HG03039 (cell line): ENCODE measurements around the gene PIGQ.

Experiments used
- ATAC-seq: cut with Tn5 transposase; IDR thresholded peaks from one replicate; pipeline ENCODE4 v1.9.1; 2021; ENCODE audit warnings: mild to moderate bottlenecking, moderate library complexity; ENCODE audit not compliant: unreplicated experiment

The PIGQ gene

GRCh38 chr16:598823-599739 lies 29.3 kb downstream of the PIGQ start:
- no peak for ATAC-seq

DNA sequence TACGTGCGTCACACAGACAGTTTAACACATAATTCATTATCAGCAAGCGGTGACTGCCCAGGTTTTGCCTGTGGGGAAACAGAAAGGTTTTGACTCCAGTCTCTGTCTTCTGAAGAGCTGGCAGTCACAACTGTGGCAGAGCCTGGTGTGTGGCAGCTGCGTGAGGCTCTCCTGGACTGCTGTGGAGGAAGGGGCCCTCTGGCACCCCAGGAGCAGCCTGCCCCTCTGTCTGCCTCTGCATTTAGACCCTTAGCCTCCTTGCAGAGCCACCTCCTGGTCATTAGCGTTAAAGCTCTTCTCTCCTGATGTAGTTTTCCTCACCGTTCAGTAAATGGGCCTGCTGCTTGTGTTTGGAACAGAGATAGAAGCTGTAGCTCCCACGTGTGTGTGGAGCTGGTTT lies 31.0 kb downstream of the PIGQ start:
- ATAC-seq, result no peak

DNA sequence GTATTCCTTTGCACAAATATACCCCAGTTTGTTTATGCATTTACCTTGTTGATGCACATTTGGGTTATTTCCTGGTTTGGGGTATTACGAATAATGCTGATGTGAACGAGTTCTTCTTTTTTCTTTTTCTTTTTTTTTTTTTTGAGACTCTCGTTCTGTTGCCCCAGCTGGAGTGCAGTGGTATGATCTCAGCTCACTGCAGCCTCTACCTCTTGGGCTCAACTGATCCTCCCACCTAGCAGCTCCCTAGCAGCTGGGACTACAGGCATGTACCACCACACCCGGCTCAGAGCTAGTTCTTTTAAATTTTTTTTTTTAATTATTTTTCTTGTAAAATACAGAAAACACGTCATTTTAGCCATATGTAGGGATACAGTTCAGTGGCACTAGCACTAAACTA lies 34.2 kb downstream of the PIGQ start:
- no peak for ATAC-seq

DNA sequence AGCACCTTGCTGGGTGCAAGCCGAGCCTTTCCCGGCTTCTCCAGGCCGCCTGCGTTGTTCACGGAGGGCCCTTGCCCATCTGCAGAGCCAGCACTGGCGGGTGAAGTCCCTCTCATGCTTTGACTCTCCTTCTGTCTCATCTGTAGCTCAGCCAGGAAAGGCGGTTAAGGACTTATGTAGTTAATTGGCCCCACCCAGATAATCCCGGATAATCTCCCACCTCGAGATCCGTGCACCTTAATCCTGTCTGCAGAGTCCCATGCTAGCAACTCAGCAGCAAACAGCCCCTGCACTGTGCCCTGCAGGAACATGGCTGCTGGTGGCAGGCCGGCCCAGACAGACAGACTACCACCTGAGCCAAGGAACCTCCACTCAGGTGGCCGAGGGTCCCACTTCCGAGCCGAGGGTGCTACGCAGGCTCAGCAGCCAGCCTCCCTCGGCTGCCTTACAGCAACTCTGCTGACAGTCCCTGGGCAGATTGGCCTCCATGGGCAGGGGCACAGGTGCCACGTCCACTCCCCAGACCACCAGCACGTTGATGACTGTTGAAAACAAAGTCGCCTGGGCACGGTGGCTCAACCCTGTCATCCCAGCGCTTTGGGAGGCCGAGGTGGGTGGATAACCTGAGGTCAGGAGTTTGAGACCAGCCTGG lies 37.0 kb downstream of the PIGQ start:
- no peak for ATAC-seq

DNA sequence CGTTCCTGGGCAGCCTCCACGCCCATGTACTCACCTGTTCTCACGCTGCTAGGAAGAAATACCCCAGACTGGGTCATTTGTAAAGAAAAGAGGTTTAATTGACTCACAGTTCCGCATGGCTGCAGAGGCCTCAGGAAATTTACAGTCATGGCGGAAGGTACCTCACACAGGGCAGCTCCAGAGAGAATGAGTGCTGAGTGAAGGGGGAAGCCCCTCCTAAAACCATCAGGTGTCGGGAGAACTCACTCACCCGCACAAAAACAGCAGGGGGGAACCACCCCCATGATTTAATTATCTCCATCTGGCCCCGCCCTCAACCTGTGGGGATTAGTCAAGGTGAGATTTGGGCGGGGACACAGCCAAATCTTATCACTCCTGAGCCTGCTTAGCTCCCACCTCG lies 38.3 kb downstream of the PIGQ start:
- no peak for ATAC-seq

GRCh38 chr16:609316-609715 lies 39.5 kb downstream of the PIGQ start:
- no peak for ATAC-seq

DNA sequence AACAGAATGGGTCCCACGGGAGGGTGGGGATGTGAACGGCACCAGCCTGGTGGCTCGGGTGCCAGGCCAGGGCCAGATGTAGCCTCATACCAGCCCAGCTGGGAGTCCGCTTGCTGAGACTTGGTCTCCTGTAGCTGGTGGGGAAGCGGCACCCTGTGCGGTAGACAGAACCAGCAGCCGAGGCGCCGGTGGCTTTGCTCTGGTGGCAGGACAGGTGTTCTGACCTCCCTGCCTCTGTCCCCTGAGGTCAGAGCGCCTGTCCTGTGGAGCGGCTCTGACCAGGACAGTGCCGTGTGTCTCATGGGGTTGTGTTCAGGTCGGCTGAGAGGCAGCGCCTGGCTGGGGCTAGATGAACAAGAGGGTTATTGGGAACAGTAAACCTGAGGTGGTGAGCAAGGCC lies 40.2 kb downstream of the PIGQ start:
- no peak for ATAC-seq

- no peak for ATAC-seq
These were observed 41.0 kb downstream of the PIGQ start for GRCh38 chr16:610513-611381.

DNA sequence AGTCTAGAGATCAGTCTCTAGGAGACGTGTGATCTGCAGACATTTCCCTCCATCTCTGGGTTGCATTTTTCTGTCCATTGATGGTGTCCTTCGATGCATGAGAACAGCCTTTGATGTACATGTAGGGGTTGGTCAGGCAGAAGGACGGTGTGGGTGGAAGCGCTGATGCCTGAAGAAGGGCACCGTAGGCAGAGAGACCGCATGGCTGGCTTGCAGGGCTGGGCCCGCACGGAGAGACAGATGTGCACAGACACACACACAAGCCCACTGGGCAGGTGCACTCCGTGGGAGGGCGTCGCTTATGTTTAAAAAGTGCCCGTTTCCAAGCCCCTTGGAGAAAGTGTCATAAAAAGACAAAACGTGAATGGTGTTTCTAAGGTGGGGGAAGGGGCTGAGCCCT lies 45.4 kb downstream of the PIGQ start:
- ATAC-seq, result no peak

GRCh38 chr16:616733-617586 lies 47.2 kb downstream of the PIGQ start:
- ATAC-seq, result no peak

DNA sequence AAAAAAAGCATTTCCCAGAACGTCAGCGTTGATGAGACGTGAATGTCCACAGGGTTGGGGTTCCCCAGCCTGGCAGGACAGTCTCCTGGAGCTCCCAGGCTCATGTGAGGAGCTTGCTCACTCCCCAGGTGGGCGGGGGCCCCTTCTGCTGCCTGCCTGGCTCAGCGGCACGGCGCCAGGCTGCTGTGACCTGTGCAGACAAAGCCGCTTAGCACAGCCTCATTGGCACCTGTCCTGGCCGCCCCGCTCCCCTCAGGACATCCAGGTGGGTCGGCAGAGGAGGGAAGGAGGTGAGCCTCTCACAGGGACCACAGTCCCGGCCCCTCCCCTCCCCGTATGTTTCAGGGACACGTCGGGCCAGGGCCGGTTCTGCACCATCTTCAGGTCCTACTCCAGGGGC lies 48.1 kb downstream of the PIGQ start:
- no peak for ATAC-seq

- ATAC-seq, result no peak
These were observed 49.8 kb downstream of the PIGQ start for GRCh38 chr16:619476-620100.

DNA sequence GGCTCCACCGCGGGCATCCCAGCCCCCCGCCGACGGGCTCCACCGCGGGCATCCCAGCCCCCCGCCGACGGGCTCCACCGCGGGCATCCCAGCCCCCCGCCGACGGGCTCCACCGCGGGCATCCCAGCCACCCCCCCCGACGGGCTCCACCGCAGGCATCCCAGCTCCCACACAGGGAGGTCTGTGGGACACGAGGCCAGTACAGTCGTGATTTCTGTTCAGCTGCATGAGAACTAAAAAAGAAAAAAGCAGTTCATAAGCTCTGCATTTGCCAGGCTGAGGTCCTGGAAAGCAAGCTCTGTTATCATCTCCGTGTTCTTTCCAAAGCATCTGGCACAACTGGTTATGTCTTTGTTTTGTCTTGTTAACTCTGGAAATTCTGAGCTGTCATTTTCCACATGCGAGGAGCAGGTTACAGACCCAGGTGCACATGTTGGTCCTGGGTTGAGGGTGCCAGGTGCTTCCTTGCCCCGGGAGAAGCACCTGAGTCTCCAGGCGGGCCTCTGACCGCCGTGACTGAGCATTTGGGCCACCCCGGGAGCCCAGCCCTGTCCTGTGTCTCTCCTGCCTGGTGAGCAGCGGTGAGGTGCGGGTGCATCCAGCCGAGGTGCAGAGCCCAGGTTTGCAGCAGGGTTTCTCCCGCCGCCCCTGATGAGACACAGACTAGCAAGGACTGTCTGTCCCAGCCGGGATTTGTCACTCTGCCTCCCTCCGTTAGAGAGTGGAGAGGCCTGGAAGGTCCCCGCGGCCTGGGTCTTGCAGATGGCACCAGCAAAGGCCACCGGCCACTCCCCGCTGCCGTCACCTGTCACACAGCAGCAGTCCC lies 51.1 kb downstream of the PIGQ start:
- no peak for ATAC-seq

DNA sequence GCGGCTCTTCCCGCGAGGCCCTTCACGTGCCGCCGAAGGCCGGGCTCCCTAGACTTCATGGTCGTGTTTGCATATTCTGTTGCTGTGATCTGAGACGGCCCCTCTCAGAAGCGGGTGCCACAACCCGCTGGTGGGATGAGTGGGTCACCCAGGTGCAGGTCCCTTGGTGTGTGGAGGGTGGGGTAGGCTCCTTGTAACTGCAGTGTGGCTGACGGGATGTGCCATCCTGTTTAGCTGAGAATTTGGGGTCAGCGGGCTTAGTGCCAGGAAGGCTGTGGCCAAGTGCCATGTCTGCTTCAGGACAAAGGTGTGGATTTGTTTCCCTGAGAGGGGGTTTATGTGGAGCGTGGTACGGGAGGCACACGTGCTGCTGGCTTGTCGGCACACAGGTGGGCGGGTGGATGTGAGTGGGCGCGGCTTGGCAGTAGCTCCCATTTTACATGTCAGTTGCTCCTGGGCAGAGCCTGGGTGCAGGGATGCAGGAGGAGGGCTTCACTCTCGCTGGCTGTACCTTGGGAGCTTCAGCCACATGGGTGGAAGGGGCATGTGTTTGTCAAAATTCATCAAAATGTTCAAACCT lies 51.8 kb downstream of the PIGQ start:
- no peak for ATAC-seq

DNA sequence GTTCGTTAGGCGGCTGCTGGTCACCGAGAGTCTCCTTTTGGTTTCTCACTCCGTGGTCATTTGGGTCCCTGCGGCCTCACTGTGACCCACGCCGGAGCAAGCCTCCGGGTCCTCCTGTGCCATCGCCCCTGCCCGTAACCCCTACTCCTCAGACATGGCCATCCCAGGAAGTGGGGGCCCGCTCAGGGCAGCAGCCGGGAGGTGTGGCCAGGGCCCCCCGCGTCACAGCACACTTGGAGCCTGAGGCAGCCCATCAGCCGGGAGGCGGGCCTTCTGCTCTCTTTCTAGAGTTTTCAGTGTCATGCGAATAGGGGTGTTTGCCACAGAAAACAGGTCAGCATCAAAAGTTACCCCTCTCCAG lies 53.1 kb downstream of the PIGQ start:
- ATAC-seq, result no peak

DNA sequence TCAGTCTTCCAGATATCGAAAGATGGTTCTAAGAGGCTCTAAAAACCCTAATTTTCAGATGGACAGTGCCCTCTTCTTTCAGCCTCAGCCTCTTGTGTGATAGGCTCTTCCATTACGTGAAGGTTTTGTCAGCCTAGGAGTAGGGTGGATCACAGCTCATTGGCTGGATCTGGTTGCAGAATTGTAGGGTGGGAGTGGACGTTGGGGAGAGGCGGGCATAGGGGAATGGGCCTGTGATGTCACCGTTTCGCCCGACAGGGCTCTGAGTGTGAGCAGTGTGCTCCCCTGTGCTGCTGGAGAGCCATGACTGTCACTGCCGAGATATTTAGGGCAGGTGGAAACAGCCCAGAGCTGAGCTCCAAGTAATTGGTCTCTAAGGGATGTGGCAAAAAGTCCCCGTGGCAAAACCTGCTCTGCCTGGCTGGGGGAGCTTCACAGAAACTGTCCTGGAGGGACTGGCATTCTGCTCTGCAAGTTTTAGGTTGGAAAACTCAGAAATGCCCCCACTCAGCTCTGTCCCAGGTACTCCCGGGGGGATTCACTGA lies 54.8 kb downstream of the PIGQ start:
- no peak for ATAC-seq

DNA sequence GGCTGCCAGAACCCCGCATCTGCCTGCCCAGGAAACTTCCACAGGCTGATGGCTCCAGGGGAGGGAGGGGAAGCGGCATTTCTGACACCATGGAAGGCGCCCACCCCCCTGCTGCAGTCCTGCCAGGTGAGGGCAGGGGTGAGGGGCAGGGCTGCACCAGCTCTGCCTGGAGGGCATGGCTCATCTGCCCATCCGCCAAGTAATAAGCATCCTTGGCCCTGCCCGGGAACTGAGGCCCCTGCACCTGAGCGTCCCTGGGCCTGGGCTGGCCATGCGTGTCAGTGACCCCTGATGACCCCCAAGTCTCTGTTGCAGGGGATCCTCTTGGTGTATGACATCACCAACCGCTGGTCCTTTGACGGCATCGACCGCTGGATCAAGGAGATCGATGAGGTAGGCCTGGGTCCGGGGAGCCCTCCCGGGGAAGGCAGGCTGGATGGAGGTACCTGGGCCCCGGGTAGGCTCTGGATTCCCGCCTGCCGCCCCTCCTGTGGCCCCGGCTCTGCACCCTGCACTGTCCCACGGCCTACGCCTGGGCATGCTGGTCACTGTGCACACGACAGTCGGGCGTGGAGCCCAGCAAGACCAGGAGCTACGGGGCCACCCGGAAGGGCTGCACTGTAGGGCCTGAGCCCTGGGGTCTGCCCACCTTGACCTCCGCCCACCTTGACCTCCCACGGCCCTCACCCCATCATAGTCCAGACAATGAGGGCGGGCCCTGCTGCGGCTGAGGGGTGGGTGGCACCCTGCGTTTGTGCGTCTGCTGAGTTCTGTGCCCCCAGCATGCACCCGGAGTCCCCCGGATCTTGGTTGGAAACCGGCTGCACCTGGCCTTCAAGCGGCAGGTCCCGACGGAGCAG lies 55.6 kb downstream of the PIGQ start:
- no peak for ATAC-seq
